Upper lobe of right lung (tissue), 1 donor: ENCODE data around the gene TAF1. TPM values are rescaled to one million over a fixed set of nuclear protein-coding genes. Genes with fewer than 3 reads are reported as not detected.
A peak's percentile ranks its signal among the peaks of the same experiment; 100 is the strongest.
"Not testable (repeated sequence)": the region's sequence is repeated elsewhere in the genome, so short reads cannot be mapped to it uniquely, and the experiment has no call there.

Experiments used
- ATAC-seq: fragments of 200-7000 bp; cut with Tn5 transposase; one replicate; pipeline ENCODE4 v1.9.1; 2020; ENCODE audit warnings: mild to moderate bottlenecking, moderate library complexity
- DNase-seq: peaks from one replicate; pipeline ENCODE4 v3.0.0-alpha.2; 2020
- H3K27ac ChIP-seq: fragments of 200-600 bp; one replicate; pipeline ENCODE4 v1.8.0; 2022
- H3K27me3 ChIP-seq: fragments of 200-600 bp; one replicate; pipeline ENCODE4 v1.8.0; 2022; ENCODE audit warnings: mild to moderate bottlenecking
- H3K36me3 ChIP-seq: fragments of 200-600 bp; one replicate; pipeline ENCODE4 v1.8.0; 2022
- H3K4me1 ChIP-seq: fragments of 200-600 bp; one replicate; pipeline ENCODE4 v1.8.0; 2022
- H3K4me3 ChIP-seq: fragments of 200-600 bp; one replicate; pipeline ENCODE4 v1.8.0; 2022; ENCODE audit warnings: mild to moderate bottlenecking
- H3K9me3 ChIP-seq: fragments of 200-600 bp; one replicate; pipeline ENCODE4 v1.8.0; 2022
- CTCF ChIP-seq: fragments of 200-600 bp; IDR thresholded peaks from one replicate; pipeline ENCODE4 v1.8.0; 2022; ENCODE audit warnings: antibody characterized with exemption
- intact Hi-C: fragments of 100-400 bp; cut with DNase I; formaldehyde crosslinking; loops from one replicate; pipeline ENCODE4 v1.11.0; 2022
- total RNA-seq: library from RNA; stranded (reverse); fragmentation: NEBNext Ultra II Directional; extraction: Animal tissue kit (Norgen Biotek cat#: 25700); gene quantifications from one replicate; pipeline ENCODE4 v1.2.1, GENCODE V29; 2021
- donor health status: DM: no; HTN: yes; CAD: no; lungs with severe emphysema.

Gene TAF1
- total RNA-seq, 1 donor from 2014 or later: 35.0 TPM

GRCh38 chrX:71487814-71488213 lies 121.7 kb downstream of the TAF1 start:
- intact Hi-C loops: no loop called here
- ATAC-seq: no peak
- Histone ChIP-seq H3K9me3 (no peaks in the 10 kb centered on the region), H3K36me3 (no peaks in the 10 kb centered on the region), H3K4me3 (no peak overlapping the region), H3K27ac (no peak overlapping the region), H3K4me1 (no peaks in the 10 kb centered on the region), H3K27me3 (no peaks in the 10 kb centered on the region)
- TF ChIP-seq CTCF: no peak
- DNase-seq: no peak

- Histone ChIP-seq H3K27ac (no peak overlapping the region), H3K27me3 (no peaks in the 10 kb centered on the region), H3K4me1 (no peaks in the 10 kb centered on the region), H3K36me3 (no peaks in the 10 kb centered on the region), H3K4me3 (no peak overlapping the region), H3K9me3 (no peaks in the 10 kb centered on the region)
- no peak for TF ChIP-seq CTCF
- intact Hi-C loops: no loop called here
- DNase-seq (no peak), ATAC-seq (no peak)
These were observed 123.4 kb downstream of the TAF1 start for GRCh38 chrX:71489540-71489939.

- H3K9me3 ChIP-seq: no peaks in the 10 kb centered on the region
- H3K27ac ChIP-seq: peak overlapping the region; percentile 36
- H3K27me3 ChIP-seq: no peaks in the 10 kb centered on the region
- peak; percentile 77 for DNase-seq
- intact Hi-C loops: no loop called here
- peak; percentile 88 for ATAC-seq
- TF ChIP-seq CTCF: no peak
- no peaks in the 10 kb centered on the region for H3K4me1 ChIP-seq
- no peaks in the 10 kb centered on the region for H3K36me3 ChIP-seq
- H3K4me3 ChIP-seq: peak overlapping the region; percentile 62
These were observed 126.3 kb downstream of the TAF1 start for GRCh38 chrX:71492231-71493065.

- peak; percentile 52 for ATAC-seq
- Histone ChIP-seq H3K27me3 (no peaks in the 10 kb centered on the region), H3K27ac (peak overlapping the region; percentile 30), H3K4me3 (peak overlapping the region; percentile 62), H3K4me1 (no peaks in the 10 kb centered on the region), H3K36me3 (no peaks in the 10 kb centered on the region), H3K9me3 (no peaks in the 10 kb centered on the region)
- TF ChIP-seq CTCF: no peak
- intact Hi-C loops: no loop called here
- DNase-seq: no peak
These were observed 127.0 kb downstream of the TAF1 start for GRCh38 chrX:71493111-71493613.

- intact Hi-C loops, DNase-seq, H3K27ac ChIP-seq: not testable (repeated sequence)
These were observed 129.8 kb downstream of the TAF1 start for GRCh38 chrX:71495979-71496378.

GRCh38 chrX:71496476-71496875 lies 130.3 kb downstream of the TAF1 start:
- H3K27ac ChIP-seq: no peak overlapping the region

More at GRCh38 chrX:71495979-71496378, 129.8 kb downstream of the TAF1 start:
- H3K9me3 ChIP-seq, H3K27me3 ChIP-seq, ATAC-seq, H3K4me1 ChIP-seq, H3K36me3 ChIP-seq, H3K4me3 ChIP-seq: not testable (repeated sequence)

GRCh38 chrX:71502080-71502479 lies 135.9 kb downstream of the TAF1 start:
- H3K36me3 ChIP-seq, H3K27me3 ChIP-seq, H3K27ac ChIP-seq, H3K4me1 ChIP-seq, H3K9me3 ChIP-seq, DNase-seq, ATAC-seq, H3K4me3 ChIP-seq, intact Hi-C loops: not testable (repeated sequence)

More at GRCh38 chrX:71496476-71496875, 130.3 kb downstream of the TAF1 start:
- ATAC-seq (no peak), DNase-seq (no peak)
- Histone ChIP-seq H3K9me3 (no peaks in the 10 kb centered on the region), H3K4me3 (no peak overlapping the region), H3K4me1 (no peaks in the 10 kb centered on the region), H3K27me3 (no peaks in the 10 kb centered on the region), H3K36me3 (no peaks in the 10 kb centered on the region)
- no peak for TF ChIP-seq CTCF
- intact Hi-C loops: no loop called here
